H1 (cell line): ENCODE results near the gene KHDRBS2. TPM values are rescaled to one million over a fixed set of nuclear protein-coding genes. Genes with fewer than 3 reads are reported as not detected.

ENCODE experiments used
- CTCF ChIA-PET: fragments of 300-600 bp; sonication (Branson Sonifier 250); formaldehyde crosslinking; loops from one replicate; lab custom pipeline; 2021; ENCODE audit not compliant: partially characterized antibody; lab: Charles Lee
- POLR2A ChIA-PET: fragments of 300-600 bp; sonication (Branson Sonifier 250); formaldehyde crosslinking; loops from one replicate; lab custom pipeline; 2021; ENCODE audit warnings: inconsistent platforms; ENCODE audit not compliant: partially characterized antibody; lab: Charles Lee
- DNase-seq, 2 experiments: peaks; one replicate each; pipeline versions ENCODE4 v3.0.0 to v3.0.0-alpha.2; 2010 to 2022; ENCODE audit warnings: low spot score in 2 of 2, low read depth in 1 of 2, mixed read lengths in 1 of 2
- FAIRE-seq: peaks from 2 replicates; lab custom pipeline; 2011; peaks lifted over from hg19 to GRCh38; lab: Jason Lieb, UNC
- H2AFZ ChIP-seq: 2 replicates; pipeline ENCODE4 v1.8.1; 2012; ENCODE audit warnings: low read length, inconsistent platforms
- H2AK5ac ChIP-seq: 2 replicates; pipeline ENCODE4 v1.6.1; 2013; ENCODE audit warnings: low read depth, low read length
- H2BK120ac ChIP-seq: replicated peaks from 2 replicates; pipeline ENCODE3; 2013; ENCODE audit warnings: low read depth, low read length, inconsistent platforms
- H2BK12ac ChIP-seq: 2 replicates; pipeline ENCODE4 v1.6.1; 2013; ENCODE audit warnings: low read depth, low read length
- H2BK15ac ChIP-seq: 2 replicates; pipeline ENCODE4 v1.6.1; 2013; ENCODE audit warnings: low read length
- H2BK20ac ChIP-seq: 2 replicates; pipeline ENCODE4 v1.6.1; 2013; ENCODE audit warnings: low read length
- H2BK5ac ChIP-seq: 2 replicates; pipeline ENCODE4 v1.6.1; 2013; ENCODE audit warnings: low read depth, low read length
- H3K14ac ChIP-seq: 2 replicates; pipeline ENCODE4 v1.6.1; 2013; ENCODE audit warnings: inconsistent platforms; ENCODE audit not compliant: insufficient read length
- H3K18ac ChIP-seq: 2 replicates; pipeline ENCODE4 v1.6.1; 2013; ENCODE audit warnings: low read length; ENCODE audit errors: extremely low read depth
- H3K23ac ChIP-seq: 2 replicates; pipeline ENCODE4 v1.6.1; 2013; ENCODE audit warnings: inconsistent platforms; ENCODE audit not compliant: insufficient read length
- H3K23me2 ChIP-seq: 2 replicates; pipeline ENCODE4 v1.6.1; 2013; ENCODE audit warnings: low read depth, low read length
- H3K27ac ChIP-seq: 2 replicates; pipeline ENCODE4 v1.6.1; 2011; ENCODE audit warnings: low read depth, low read length, inconsistent platforms
- H3K27me3 ChIP-seq, 4 experiments: replicated peaks in 1 of 4; 1 replicate in 1 of 4; 2 replicates in 3 of 4; pipeline versions ENCODE4 v1.6.1 to v1.8.1; 2011 to 2013; ENCODE audit warnings: low read length in 3 of 4, mild to moderate bottlenecking in 3 of 4, inconsistent platforms in 2 of 4, mixed read lengths in 2 of 4, moderate library complexity in 1 of 4; ENCODE audit not compliant: control insufficient read depth in 3 of 4, insufficient read depth in 3 of 4; ENCODE audit errors: extremely low read depth in 1 of 4
- H3K36me3 ChIP-seq, 4 experiments: 2 replicates each; pipeline versions ENCODE4 v1.6.1 to v1.8.1; 2011 to 2013; ENCODE audit warnings: mild to moderate bottlenecking in 4 of 4, low read length in 3 of 4, moderate library complexity in 2 of 4, control low read depth in 1 of 4, inconsistent platforms in 1 of 4; ENCODE audit not compliant: insufficient read depth in 4 of 4, control insufficient read depth in 2 of 4
- H3K4ac ChIP-seq: replicated peaks from 2 replicates; pipeline ENCODE3; 2013; ENCODE audit warnings: low read length, low read depth, mixed read lengths, inconsistent platforms; ENCODE audit not compliant: insufficient read length
- H3K4me1 ChIP-seq, 4 experiments: replicated peaks in 1 of 4; 1 replicate in 1 of 4; 2 replicates in 3 of 4; pipeline versions ENCODE4 v1.6.1 to v1.8.1; 2011 to 2013; ENCODE audit warnings: low read length in 3 of 4, inconsistent platforms in 2 of 4, mixed read lengths in 1 of 4; ENCODE audit not compliant: insufficient read depth in 4 of 4, control insufficient read depth in 3 of 4
- H3K4me2 ChIP-seq, 2 experiments: 2 replicates each; pipeline versions ENCODE4 v1.6.1 to v1.8.1; 2011 to 2013; ENCODE audit warnings: low read depth in 2 of 2, low read length in 2 of 2, control low read depth in 1 of 2, inconsistent platforms in 1 of 2, mild to moderate bottlenecking in 1 of 2; ENCODE audit not compliant: insufficient read depth in 1 of 2
- H3K4me3 ChIP-seq, 4 experiments: fragments of 200-600, 300-600 bp in 1 of 4; sonication (generic), shearing (Covaris generic), sonication (Bioruptor Twin) in 1 of 4; 2 replicates each; pipeline versions ENCODE4 v1.5.1 to v1.8.1; 2011 to 2016; ENCODE audit warnings: low read length in 4 of 4, low read depth in 3 of 4, control low read depth in 2 of 4, inconsistent platforms in 2 of 4, mild to moderate bottlenecking in 2 of 4, mixed read lengths in 1 of 4, moderate library complexity in 1 of 4; ENCODE audit not compliant: insufficient read depth in 2 of 4; ENCODE audit errors: extremely low read depth in 1 of 4
- H3K56ac ChIP-seq: replicated peaks from 2 replicates; pipeline ENCODE3; 2013; ENCODE audit warnings: low read depth, mild to moderate bottlenecking, mixed read lengths, low read length, inconsistent platforms; ENCODE audit not compliant: insufficient read length
- H3K79me1 ChIP-seq: 2 replicates; pipeline ENCODE4 v1.6.1; 2013; ENCODE audit warnings: low read depth, low read length, control low read depth
- H3K79me2 ChIP-seq, 2 experiments: 2 replicates each; pipeline versions ENCODE4 v1.6.1 to v1.8.1; 2012 to 2013; ENCODE audit warnings: low read length in 2 of 2, mild to moderate bottlenecking in 2 of 2, inconsistent platforms in 1 of 2; ENCODE audit not compliant: insufficient read depth in 2 of 2, control insufficient read depth in 1 of 2
- H3K9ac ChIP-seq, 4 experiments: replicated peaks in 1 of 4; 1 replicate in 1 of 4; 2 replicates in 3 of 4; pipeline versions ENCODE4 v1.6.1 to v1.8.1; 2011 to 2013; ENCODE audit warnings: low read depth in 3 of 4, low read length in 3 of 4, control low read depth in 2 of 4, mild to moderate bottlenecking in 2 of 4, moderate library complexity in 2 of 4, inconsistent platforms in 1 of 4; ENCODE audit errors: extremely low read depth in 1 of 4
- H3K9me3 ChIP-seq, 2 experiments: 2 replicates each; pipeline versions ENCODE4 v1.6.1 to v1.8.1; 2012 to 2013; ENCODE audit warnings: mild to moderate bottlenecking in 2 of 2, moderate library complexity in 2 of 2, control low read depth in 1 of 2, inconsistent platforms in 1 of 2, low read depth in 1 of 2, low read length in 1 of 2, mixed read lengths in 1 of 2; ENCODE audit not compliant: insufficient read depth in 2 of 2
- H4K20me1 ChIP-seq, 2 experiments: replicated peaks in 1 of 2; 2 replicates each; pipeline versions ENCODE3 to v1.8.1; 2011 to 2013; ENCODE audit warnings: inconsistent platforms in 2 of 2, low read length in 2 of 2, mild to moderate bottlenecking in 1 of 2; ENCODE audit not compliant: insufficient read depth in 2 of 2, control insufficient read depth in 1 of 2
- H4K5ac ChIP-seq: 2 replicates; pipeline ENCODE4 v1.6.1; 2013; ENCODE audit warnings: low read length, low read depth, mixed read lengths, inconsistent platforms; ENCODE audit not compliant: insufficient read length
- H4K8ac ChIP-seq: 2 replicates; pipeline ENCODE4 v1.8.0; 2013; ENCODE audit warnings: mild to moderate bottlenecking, moderate library complexity, low read length, inconsistent platforms; ENCODE audit not compliant: insufficient read depth; ENCODE audit errors: extremely low read depth
- H4K91ac ChIP-seq: replicated peaks from 2 replicates; pipeline ENCODE3; 2013; ENCODE audit warnings: low read length, mixed read lengths, inconsistent platforms; ENCODE audit not compliant: insufficient read length
- BACH1 ChIP-seq: IDR thresholded peaks from 2 replicates; pipeline ENCODE4 v1.6.1; 2012; ENCODE audit warnings: low read length, improper control_type of control experiment
- CBX5 ChIP-seq: fragments of 300-800, 300-1000 bp; sonication (generic); IDR thresholded peaks from 2 replicates; pipeline ENCODE4 v1.7.1; 2016; ENCODE audit warnings: antibody characterized with exemption, low read length, low read depth
- EGR1 ChIP-seq: IDR thresholded peaks from 2 replicates; pipeline ENCODE4 v1.6.1; 2011; ENCODE audit warnings: low read depth, low read length, borderline replicate concordance
- GABPA ChIP-seq: IDR thresholded peaks from 2 replicates; pipeline ENCODE4 v1.6.1; 2011; ENCODE audit warnings: mild to moderate bottlenecking, low read length, moderate library complexity, borderline replicate concordance; ENCODE audit not compliant: insufficient read depth
- HDAC2 ChIP-seq, 2 experiments: fragments of 300-600 bp in 1 of 2; sonication (generic) in 1 of 2; IDR thresholded peaks; 2 replicates each; pipeline ENCODE4 v1.6.1; 2011 to 2012; ENCODE audit warnings: low read depth in 2 of 2, low read length in 2 of 2, mild to moderate bottlenecking in 2 of 2, moderate library complexity in 2 of 2, borderline replicate concordance in 1 of 2, inconsistent platforms in 1 of 2
- JUND ChIP-seq: IDR thresholded peaks from 2 replicates; pipeline ENCODE4 v1.6.1; 2011; ENCODE audit warnings: mild to moderate bottlenecking, improper control_type of control experiment, low read length
- KDM5A ChIP-seq: fragments of 200-600 bp; IDR thresholded peaks from 2 replicates; pipeline ENCODE4 v1.7.1; 2012; ENCODE audit warnings: mild to moderate bottlenecking, low read length, inconsistent platforms, mixed read lengths
- NRF1 ChIP-seq: IDR thresholded peaks from 2 replicates; pipeline ENCODE4 v1.6.1; 2011; ENCODE audit warnings: mild to moderate bottlenecking, low read depth, low read length, improper control_type of control experiment
- POLR2A ChIP-seq, 2 experiments: IDR thresholded peaks; 1 replicate in 1 of 2; 2 replicates in 1 of 2; pipeline ENCODE4 v1.6.1; 2011; ENCODE audit warnings: low read depth in 2 of 2, low read length in 2 of 2, mild to moderate bottlenecking in 2 of 2; ENCODE audit errors: control extremely low read depth in 1 of 2
- SP4 ChIP-seq: IDR thresholded peaks from 2 replicates; pipeline ENCODE4 v1.6.1; 2012; ENCODE audit warnings: low read length, inconsistent platforms
- TBP ChIP-seq: IDR thresholded peaks from 2 replicates; pipeline ENCODE4 v1.6.1; 2011; ENCODE audit warnings: low read depth, low read length, improper control_type of control experiment
- ZNF274 ChIP-seq: IDR thresholded peaks from 2 replicates; pipeline ENCODE4 v1.7.0; 2012; ENCODE audit warnings: low read length, borderline replicate concordance; ENCODE audit errors: extremely low read depth
- WGBS, 2 experiments: shearing (Covaris generic) in 1 of 2; methylation state at CpG; one replicate each; pipeline versions ENCODE4 v1.1.6 to v1.1.7; 2013 to 2015; ENCODE audit warnings: low lambda C conversion rate in 2 of 2, mixed read lengths in 2 of 2, inconsistent platforms in 1 of 2, low coverage in 1 of 2, missing lambda C conversion rate in 1 of 2; ENCODE audit not compliant: insufficient replicate concordance in 2 of 2, insufficient coverage in 1 of 2, insufficient read length in 1 of 2; ENCODE audit errors: extremely low coverage in 1 of 2, missing lambda C conversion rate in 1 of 2; 5-methylcytosine and 5-hydroxymethylcytosine counted together
- polyA plus RNA-seq, 7 experiments: library from polyadenylated mRNA; depleted of rRNA in 3 of 7; stranded (reverse) in 5 of 7; unstranded in 2 of 7; fragments of >200 nt in 5 of 7; fragments of 200-250 nt in 2 of 7; gene quantifications; 1 replicate in 5 of 7; 2 replicates in 1 of 7; 4 replicates in 1 of 7; pipeline versions ENCODE4 v1.2.1 to v1.2.3, GENCODE V29; 2011 to 2013; ENCODE audit warnings: missing spikeins in 2 of 7, mixed read lengths in 2 of 7
- total RNA-seq: library from RNA; stranded (reverse); fragmentation: NEBNext Ultra II Directional; extraction: Animal tissue kit (Norgen Biotek cat#: 25700); gene quantifications from 2 replicates; pipeline ENCODE4 v1.2.1, GENCODE V29; 2021
- TF ChIP-seq, protein P1 (sequence below): IDR thresholded peaks from 2 replicates; pipeline ENCODE4 v1.6.1; 2012; ENCODE audit warnings: inconsistent platforms

Gene KHDRBS2
- total and polyA plus RNA-seq, 2 of the 8 experiments (the other 6 are each of a cell fraction or from before 2014, with no cell fraction given): 5.2 to 7.7 TPM

DNA sequence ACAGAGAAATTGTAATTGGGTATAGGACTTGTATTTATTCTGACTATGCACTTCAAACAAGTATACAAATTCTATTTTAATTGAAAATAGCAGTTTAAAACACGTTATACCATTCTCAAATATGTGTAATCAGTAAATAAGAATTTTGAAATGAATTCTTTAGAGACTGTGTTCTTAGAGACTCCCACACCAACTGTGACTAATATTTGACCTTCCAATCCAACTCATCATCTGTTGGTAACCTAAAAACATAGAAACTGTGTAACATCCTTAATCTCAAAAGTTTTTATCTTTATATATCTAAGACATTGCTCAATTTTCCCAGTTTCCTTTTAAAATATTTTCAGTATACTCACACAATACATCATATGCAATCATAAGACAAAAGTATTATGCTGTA is 83.9 kb downstream of the KHDRBS2 start:
- CTCF ChIA-PET: no interaction called here
- no peak overlapping the region for H3K56ac ChIP-seq
- no peak overlapping the region for H2AK5ac ChIP-seq
- no peak overlapping the region for H3K18ac ChIP-seq
- FAIRE-seq: no peak
- DNase-seq: no peak
- H2BK12ac ChIP-seq: no peak overlapping the region
- no peak overlapping the region for H2BK5ac ChIP-seq
- H4K91ac ChIP-seq: no peak overlapping the region
- WGBS, 2 experiments: 84% methylated on average over 1 of the region's 1 CpG; no CpG with 5 or more reads in 1 of the 2 experiments
- no peaks in the 10 kb centered on the region for H3K23me2 ChIP-seq
- no peaks in the 10 kb centered on the region for H3K27me3 ChIP-seq
- H3K9me3 ChIP-seq: no peaks in the 10 kb centered on the region
- POLR2A ChIA-PET: no interaction called here
- H3K27ac ChIP-seq: no peak overlapping the region
- H2BK15ac ChIP-seq: no peak overlapping the region
- no peaks in the 10 kb centered on the region for H3K4me1 ChIP-seq
- H3K23ac ChIP-seq: no peak overlapping the region
- no peak overlapping the region for H2BK20ac ChIP-seq
- H3K79me2 ChIP-seq: peaks cover 0 to 7% of the 10 kb centered on the region in 2 experiments; a peak in 1 of 4 replicates
- no peak overlapping the region for H3K4ac ChIP-seq
- H3K4me2 ChIP-seq: no peak overlapping the region
- H4K20me1 ChIP-seq: no peaks in the 10 kb centered on the region
- no peak overlapping the region for H3K4me3 ChIP-seq
- H4K5ac ChIP-seq: no peak overlapping the region
- H3K9ac ChIP-seq: no peak overlapping the region
- H2BK120ac ChIP-seq: no peak overlapping the region
- H3K14ac ChIP-seq: no peak overlapping the region
- H3K36me3 ChIP-seq: no peaks in the 10 kb centered on the region
- TF ChIP-seq JUND: no peak
- TF ChIP-seq CBX5: no peak
- TF ChIP-seq, protein P1, sequence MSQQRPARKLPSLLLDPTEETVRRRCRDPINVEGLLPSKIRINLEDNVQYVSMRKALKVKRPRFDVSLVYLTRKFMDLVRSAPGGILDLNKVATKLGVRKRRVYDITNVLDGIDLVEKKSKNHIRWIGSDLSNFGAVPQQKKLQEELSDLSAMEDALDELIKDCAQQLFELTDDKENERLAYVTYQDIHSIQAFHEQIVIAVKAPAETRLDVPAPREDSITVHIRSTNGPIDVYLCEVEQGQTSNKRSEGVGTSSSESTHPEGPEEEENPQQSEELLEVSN: no peak
- TF ChIP-seq ZNF274: no peak
- no peak for TF ChIP-seq POLR2A (IDR thresholded peaks at IDR 0.05; ENCODE audit: control extremely low read depth in 1 of 2, low read depth in 2 of 2, low read length in 2 of 2)
- no peak for TF ChIP-seq KDM5A
- TF ChIP-seq SP4: no peak
- no peak for TF ChIP-seq TBP
- no peak for TF ChIP-seq EGR1
- no peak for TF ChIP-seq GABPA
- TF ChIP-seq HDAC2 (IDR thresholded peaks at IDR 0.05; ENCODE audit: borderline replicate concordance in 1 of 2, low read depth in 2 of 2, low read length in 2 of 2): no peak
- TF ChIP-seq BACH1: no peak
- no peak for TF ChIP-seq NRF1
- no peak overlapping the region for H4K8ac ChIP-seq
- no peak overlapping the region for H2AFZ ChIP-seq
- H3K79me1 ChIP-seq: no peaks in the 10 kb centered on the region
